GM10847 (cell line): ENCODE data around the gene FBXO17.

Experiments used
- POLR2A ChIP-seq: IDR thresholded peaks from 2 replicates; pipeline ENCODE4 v1.6.1; 2011; ENCODE audit not compliant: insufficient read length; ENCODE audit errors: extremely low read depth

Gene FBXO17

GRCh38 chr19:38989066-38989605 lies 13.6 kb upstream of the FBXO17 start:
- TF ChIP-seq POLR2A = no peak

GRCh38 chr19:38985262-38985661 lies 9.7 kb upstream of the FBXO17 start:
- TF ChIP-seq POLR2A = no peak

GRCh38 chr19:38980583-38981374 lies 5.2 kb upstream of the FBXO17 start:
- TF ChIP-seq POLR2A = no peak

GRCh38 chr19:38979812-38980211 lies 4.3 kb upstream of the FBXO17 start:
- TF ChIP-seq POLR2A = no peak

GRCh38 chr19:38978326-38978689 lies 2.8 kb upstream of the FBXO17 start:
- no peak for TF ChIP-seq POLR2A

GRCh38 chr19:38977445-38978325 lies 2.1 kb upstream of the FBXO17 start:
- no peak for TF ChIP-seq POLR2A

- TF ChIP-seq POLR2A = no peak
Observed at GRCh38 chr19:38975861-38976271, 324 bp upstream of the FBXO17 start.

- no peak for TF ChIP-seq POLR2A
Observed at GRCh38 chr19:38974624-38975213, 823 bp downstream of the FBXO17 start.

GRCh38 chr19:38971672-38972071 lies 3.9 kb downstream of the FBXO17 start:
- no peak for TF ChIP-seq POLR2A

GRCh38 chr19:38970664-38971532 lies 4.6 kb downstream of the FBXO17 start:
- no peak for TF ChIP-seq POLR2A

GRCh38 chr19:38964738-38965137 lies 10.8 kb downstream of the FBXO17 start:
- no peak for TF ChIP-seq POLR2A

GRCh38 chr19:38959618-38960017 lies 15.9 kb downstream of the FBXO17 start:
- TF ChIP-seq POLR2A = no peak

GRCh38 chr19:38958301-38958700 lies 17.2 kb downstream of the FBXO17 start:
- TF ChIP-seq POLR2A = no peak

GRCh38 chr19:38956264-38956663 lies 19.3 kb downstream of the FBXO17 start:
- TF ChIP-seq POLR2A = no peak

- TF ChIP-seq POLR2A = no peak
Observed at GRCh38 chr19:38953677-38954076, 21.9 kb downstream of the FBXO17 start.
